Spleen (tissue), 7 donors: ENCODE data around the gene PRMT1.

ENCODE experiments used
- POLR2A ChIP-seq, 3 donors: fragments of 450-650 bp; IDR thresholded peaks; one replicate each; pipeline ENCODE4 v1.5.1; 2017; ENCODE audit warnings: antibody characterized with exemption in 3 of 3, mild to moderate bottlenecking in 1 of 3
- TF ChIP-seq, protein P1 (sequence below), 11 experiments: fragments of 200-600 bp in 7 of 11; fragments of 450-650 bp in 4 of 11; sonication (generic) in 4 of 11; IDR thresholded peaks in 8 of 11; conservative IDR thresholded peaks in 3 of 11; 1 replicate in 7 of 11; 2 replicates in 4 of 11; pipeline versions ENCODE4 v1.4.0 to v1.8.0; 2016 to 2021; ENCODE audit warnings: antibody characterized with exemption in 11 of 11, inconsistent platforms in 4 of 11, mild to moderate bottlenecking in 1 of 11
- donor health status: DM: no; HTN: no; CAD: no; lungs with moderate emphysema.
- donor health status: DM: no; HTN: no; CAD: no.
- donor health status: DM: no; HTN: no; CAD: no.

DNA sequence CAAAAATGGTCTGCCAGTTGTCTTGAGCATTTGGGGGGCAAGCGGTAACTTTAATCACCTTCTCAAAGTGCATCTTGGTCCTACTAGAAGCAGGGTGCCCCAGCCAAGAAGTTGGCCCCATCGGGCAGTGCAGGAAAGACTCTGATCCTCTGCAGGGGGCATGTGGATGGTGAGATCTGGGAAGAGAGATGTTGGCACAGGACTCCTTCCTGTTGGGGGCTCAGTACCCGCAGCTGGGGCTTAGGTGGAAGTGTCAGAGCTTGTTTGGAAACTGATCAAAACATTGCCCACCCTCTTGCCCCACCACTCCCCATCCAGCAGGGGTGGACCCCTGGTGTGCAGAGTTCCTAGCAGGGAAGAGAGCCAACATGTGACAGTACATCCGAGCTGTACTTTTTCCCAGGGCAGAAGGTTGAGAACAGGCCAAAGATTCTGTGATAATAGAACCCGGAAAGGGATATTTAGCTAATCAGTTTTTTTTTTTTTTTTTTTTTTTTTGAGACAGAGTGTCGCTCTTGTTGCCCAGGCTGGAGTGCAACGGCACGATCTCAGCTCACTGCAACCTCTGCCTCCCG lies 46.0 kb upstream of the PRMT1 start:
- no peak for TF ChIP-seq POLR2A (IDR thresholded peaks at IDR 0.05)
- TF ChIP-seq, protein P1, sequence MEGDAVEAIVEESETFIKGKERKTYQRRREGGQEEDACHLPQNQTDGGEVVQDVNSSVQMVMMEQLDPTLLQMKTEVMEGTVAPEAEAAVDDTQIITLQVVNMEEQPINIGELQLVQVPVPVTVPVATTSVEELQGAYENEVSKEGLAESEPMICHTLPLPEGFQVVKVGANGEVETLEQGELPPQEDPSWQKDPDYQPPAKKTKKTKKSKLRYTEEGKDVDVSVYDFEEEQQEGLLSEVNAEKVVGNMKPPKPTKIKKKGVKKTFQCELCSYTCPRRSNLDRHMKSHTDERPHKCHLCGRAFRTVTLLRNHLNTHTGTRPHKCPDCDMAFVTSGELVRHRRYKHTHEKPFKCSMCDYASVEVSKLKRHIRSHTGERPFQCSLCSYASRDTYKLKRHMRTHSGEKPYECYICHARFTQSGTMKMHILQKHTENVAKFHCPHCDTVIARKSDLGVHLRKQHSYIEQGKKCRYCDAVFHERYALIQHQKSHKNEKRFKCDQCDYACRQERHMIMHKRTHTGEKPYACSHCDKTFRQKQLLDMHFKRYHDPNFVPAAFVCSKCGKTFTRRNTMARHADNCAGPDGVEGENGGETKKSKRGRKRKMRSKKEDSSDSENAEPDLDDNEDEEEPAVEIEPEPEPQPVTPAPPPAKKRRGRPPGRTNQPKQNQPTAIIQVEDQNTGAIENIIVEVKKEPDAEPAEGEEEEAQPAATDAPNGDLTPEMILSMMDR (IDR thresholded peaks at IDR 0.05 in 8 of 11, conservative IDR thresholded peaks at IDR 0.05 in 3 of 11): no peak
